OCI-LY7 (cell line): Measurements from ENCODE around the gene CD247. TPM values are rescaled to one million over a fixed set of nuclear protein-coding genes. Genes with fewer than 3 reads are reported as not detected.

Source experiments
- BruUV-seq: library from RNA; stranded (reverse); fragments of 400-500 nt; replicated peaks from 2 replicates; lab custom pipeline; 2021; lab: Mats Ljungman, UMichigan
- CTCF ChIA-PET: fragments of 300-600 bp; sonication (Branson Sonifier 250); formaldehyde crosslinking; loops from one replicate; lab custom pipeline; 2022; ENCODE audit warnings: antibody characterized with exemption; ENCODE audit not compliant: unreplicated experiment; lab: Charles Lee
- POLR2A ChIA-PET: fragments of 300-600 bp; sonication (Branson Sonifier 250); formaldehyde crosslinking; loops from one replicate; lab custom pipeline; 2022; ENCODE audit warnings: antibody characterized with exemption; lab: Charles Lee
- DNase-seq: peaks from one replicate; pipeline ENCODE4 v3.0.0-alpha.2; 2015; ENCODE audit warnings: low spot score
- H2AFZ ChIP-seq: fragments of 200-600 bp; sonication (generic), shearing (Covaris generic); 2 replicates; pipeline ENCODE4 v1.6.1; 2014; ENCODE audit warnings: mild to moderate bottlenecking, antibody characterized with exemption, low read length, moderate library complexity
- H3K27ac ChIP-seq: fragments of 200-600 bp; sonication (generic); 2 replicates; pipeline ENCODE4 v1.5.1; 2014; ENCODE audit warnings: mixed run types, low read depth, mild to moderate bottlenecking, moderate library complexity, low read length, inconsistent platforms; ENCODE audit not compliant: poor library complexity, severe bottlenecking
- H3K36me3 ChIP-seq: fragments of 200-600 bp; sonication (generic); 2 replicates; pipeline ENCODE4 v1.6.1; 2014; ENCODE audit warnings: mild to moderate bottlenecking, antibody characterized with exemption, low read length, moderate library complexity, mixed read lengths; ENCODE audit not compliant: insufficient read depth
- H3K4me1 ChIP-seq: fragments of 200-600 bp; sonication (generic); 2 replicates; pipeline ENCODE4 v1.5.1; 2014; ENCODE audit warnings: mild to moderate bottlenecking, low read length; ENCODE audit not compliant: insufficient read depth, poor library complexity, severe bottlenecking
- H3K4me2 ChIP-seq: fragments of 200-600 bp; sonication (generic); 2 replicates; pipeline ENCODE4 v1.6.1; 2014; ENCODE audit warnings: mild to moderate bottlenecking, low read length
- H3K4me3 ChIP-seq: fragments of 200-600 bp; sonication (generic); 2 replicates; pipeline ENCODE4 v1.5.1; 2014; ENCODE audit warnings: mild to moderate bottlenecking, low read depth, low read length; ENCODE audit not compliant: poor library complexity, severe bottlenecking
- H3K79me2 ChIP-seq: fragments of 200-600 bp; sonication (generic); 2 replicates; pipeline ENCODE4 v1.6.1; 2016; ENCODE audit warnings: low read depth, mild to moderate bottlenecking, low read length, moderate library complexity, mixed read lengths; ENCODE audit not compliant: insufficient read depth
- H3K9me2 ChIP-seq: fragments of 200-600 bp; sonication (generic); 2 replicates; pipeline ENCODE4 v1.6.1; 2016; ENCODE audit warnings: mild to moderate bottlenecking, low read length, mixed read lengths; ENCODE audit not compliant: insufficient read depth
- H3K9me3 ChIP-seq: fragments of 200-600 bp; sonication (generic); 2 replicates; pipeline ENCODE4 v1.6.1; 2014; ENCODE audit warnings: mild to moderate bottlenecking, mixed run types, low read length, mixed read lengths
- H4K20me1 ChIP-seq: fragments of 200-600 bp; sonication (generic); 2 replicates; pipeline ENCODE4 v1.6.1; 2014; ENCODE audit warnings: mild to moderate bottlenecking, antibody characterized with exemption, low read length, moderate library complexity, mixed read lengths; ENCODE audit not compliant: insufficient read depth
- CTCF ChIP-seq: fragments of 200-600 bp; sonication (generic); conservative IDR thresholded peaks from 2 replicates; pipeline ENCODE4 v1.5.1; 2014; ENCODE audit warnings: mild to moderate bottlenecking, antibody characterized with exemption, low read length, moderate library complexity, mixed read lengths
- EZH2phosphoT487 ChIP-seq: fragments of 200-600 bp; sonication (generic); IDR thresholded peaks from 2 replicates; pipeline ENCODE4 v1.6.1; 2018; ENCODE audit warnings: low read depth, borderline replicate concordance, mild to moderate bottlenecking, mixed run types, antibody characterized with exemption, low read length, moderate library complexity, mixed read lengths
- intact Hi-C: fragments of 100-400 bp; cut with micrococcal nuclease; formaldehyde crosslinking; loops from one replicate; pipeline ENCODE4 v1.10.0; 2022; ENCODE audit not compliant: unreplicated experiment
- total RNA-seq, 2 experiments: library from RNA; depleted of rRNA in 1 of 2; stranded (reverse); fragments of >200 nt in 1 of 2; shearing (Covaris generic) in 1 of 2; gene quantifications; 2 replicates each; pipeline ENCODE4 v1.2.3, GENCODE V29; 2014 to 2022

CD247 gene
- total RNA-seq, 2 experiments from 2014 or later, result 1.6 to 2.2 TPM

DNA sequence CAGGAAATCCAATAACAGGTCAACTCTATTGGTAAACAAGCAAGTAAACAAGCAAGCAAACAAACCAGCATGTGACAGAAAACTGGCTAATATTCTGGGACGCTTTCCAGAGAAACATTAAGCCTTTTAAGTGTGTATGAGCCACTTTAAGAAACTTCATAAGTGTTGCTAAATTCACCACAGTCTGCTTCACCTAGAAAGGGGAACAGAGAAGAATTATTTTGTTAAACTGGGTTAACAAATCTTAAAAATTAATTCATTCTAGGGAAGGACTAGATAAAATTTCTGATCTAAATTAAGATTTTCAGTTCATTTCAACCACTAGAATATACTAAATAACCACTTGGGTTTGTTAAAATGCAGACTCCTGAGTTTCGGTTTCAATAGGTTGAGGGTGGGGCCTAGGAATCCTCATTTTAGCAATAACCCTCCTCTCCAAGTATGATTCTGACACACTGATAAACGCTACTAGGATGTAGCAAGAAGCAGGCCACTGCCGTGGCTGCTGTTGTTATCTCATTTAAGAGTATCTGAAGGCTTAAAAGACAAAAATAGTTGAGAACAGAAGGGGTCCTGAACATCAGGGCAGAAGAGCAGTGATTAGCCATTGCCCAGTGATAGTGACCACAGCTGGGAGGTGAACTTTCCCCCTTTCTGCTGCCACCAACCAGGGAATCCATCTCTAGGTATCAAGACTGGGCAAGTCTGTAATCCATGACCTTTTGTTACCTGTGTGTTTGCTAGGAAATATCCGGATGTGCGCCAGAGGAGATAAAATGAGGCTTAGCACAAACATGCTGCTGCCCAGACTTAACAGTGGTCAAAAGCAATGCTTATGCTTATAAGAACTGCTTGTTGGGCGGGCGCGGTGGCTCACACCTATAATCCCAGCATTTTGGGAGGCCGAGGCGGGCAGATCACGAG, 24.0 kb upstream of the CD247 start:
- peak; percentile 45 for DNase-seq
- H3K4me2 ChIP-seq, result peak overlapping the region; percentile 60
- ChIA-PET CTCF (interaction anchor here (0.9 to 1.5 kb wide), 2 partner anchors 11 to 13 kb away, joined by 3 to 4 read pairs; partner anchors contain the start of gene CREG1), POLR2A (interaction anchor here (0.6 to 1.9 kb wide), 6 partner anchors 8 to 180 kb away, joined by 3 to 10 read pairs (median 6); partner anchors contain the start of gene CREG1)
- no peak overlapping the region; the same call in 1 of the 2 replicates for H2AFZ ChIP-seq
- peak overlapping the region; percentile 39 for H3K4me3 ChIP-seq
- TF ChIP-seq CTCF (no peak), EZH2phosphoT487 (no peak)
- intact Hi-C loops, result loop anchor here (5.0 kb wide), 2 partner anchors 210 to 320 kb away; partner anchors contain the start of gene POU2F1
- no peaks in the 10 kb centered on the region for H4K20me1 ChIP-seq
- no peaks in the 10 kb centered on the region for H3K9me2 ChIP-seq
- no peaks in the 10 kb centered on the region for H3K79me2 ChIP-seq
- H3K36me3 ChIP-seq, result peaks cover 59% of the 10 kb centered on the region
- no TSS peak for BruUV-seq
- H3K4me1 ChIP-seq, result peaks cover 80% of the 10 kb centered on the region
- H3K27ac ChIP-seq, result peak overlapping the region; percentile 76
- no peaks in the 10 kb centered on the region for H3K9me3 ChIP-seq

DNA sequence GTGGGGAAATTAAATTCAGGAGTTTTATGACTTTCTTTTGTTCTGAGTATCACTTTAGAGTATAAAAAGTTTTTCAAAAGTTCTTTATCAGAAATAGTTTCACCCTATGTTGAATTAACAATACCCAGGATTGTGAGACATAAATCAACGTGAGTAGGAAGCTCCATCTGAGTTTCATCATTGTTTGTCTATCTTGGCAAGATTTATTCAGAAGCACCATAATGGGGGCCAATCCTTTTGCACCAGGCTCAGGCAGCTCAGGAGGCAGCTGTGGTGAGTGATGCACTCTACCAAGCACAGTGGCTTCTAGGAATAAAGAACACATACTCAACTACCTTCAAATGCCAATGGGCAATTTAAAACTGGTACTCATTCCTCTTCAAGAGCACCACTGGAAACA, 23.3 kb upstream of the CD247 start:
- TF ChIP-seq CTCF (no peak), EZH2phosphoT487 (no peak)
- Histone ChIP-seq H3K9me2 (no peaks in the 10 kb centered on the region), H3K4me3 (peak overlapping the region; percentile 39), H3K4me2 (peak overlapping the region; percentile 60), H4K20me1 (no peaks in the 10 kb centered on the region), H3K4me1 (peaks cover 80% of the 10 kb centered on the region), H3K79me2 (no peaks in the 10 kb centered on the region), H3K36me3 (peaks cover 51% of the 10 kb centered on the region), H3K27ac (peak overlapping the region; percentile 76), H3K9me3 (no peaks in the 10 kb centered on the region), H2AFZ (no peak overlapping the region)
- ChIA-PET POLR2A (interaction anchor here (0.6 to 1.9 kb wide), 5 partner anchors 9 to 179 kb away, joined by 3 to 10 read pairs (median 5); partner anchors contain the start of gene CREG1), CTCF (interaction anchor here (0.5 to 2.2 kb wide), 3 partner anchors 12 to 94 kb away, joined by 3 to 5 read pairs (median 3); partner anchors contain the start of gene CREG1)
- no TSS peak for BruUV-seq
- intact Hi-C loops, result loop anchor here (5.0 kb wide), 2 partner anchors 209 to 319 kb away; partner anchors contain the start of gene POU2F1
- no peak for DNase-seq
